ENCODE results near the gene SSBP3. TPM values are rescaled to one million over a fixed set of nuclear protein-coding genes. Genes with fewer than 3 reads are reported as not detected.

Gene SSBP3
- total RNA-seq, 1 experiment from 2014 or later: 15.0 TPM

- ChIA-PET CTCF (no interaction called here), POLR2A (ENCODE audit: unreplicated experiment) (no interaction called here)
- H3K79me2 ChIP-seq (ENCODE audit: low read length): no peaks in the 10 kb centered on the region
- DNase-seq (no peak), ATAC-seq (no peak)
- no peaks in the 10 kb centered on the region for H3F3A ChIP-seq (ENCODE audit: low read length, unreplicated experiment)
- H3K9me3 ChIP-seq (ENCODE audit: low read length): no peaks in the 10 kb centered on the region
- no peak overlapping the region for H2AFZ ChIP-seq (ENCODE audit: low read length)
- H3K9me2 ChIP-seq (replicated peaks; ENCODE audit: low read length): no peaks in the 10 kb centered on the region
- intact Hi-C loops (cut with micrococcal nuclease): no loop called here
- no peak overlapping the region for H3K27ac ChIP-seq (ENCODE audit: low read length)
- no peaks in the 10 kb centered on the region for H3K27me3 ChIP-seq (ENCODE audit: low read length)
- H3K36me3 ChIP-seq (ENCODE audit: low read depth, low read length): no peaks in the 10 kb centered on the region
- H4K20me1 ChIP-seq (ENCODE audit: low read length): no peaks in the 10 kb centered on the region
- H3K9ac ChIP-seq (ENCODE audit: low read length): no peak overlapping the region
- no peak overlapping the region for H3K4me2 ChIP-seq (ENCODE audit: low read length)
- no peak overlapping the region for H3K4me3 ChIP-seq (ENCODE audit: low read length)
- BruUV-seq (replicated peaks): no TSS peak
- TF ChIP-seq, protein P1, sequence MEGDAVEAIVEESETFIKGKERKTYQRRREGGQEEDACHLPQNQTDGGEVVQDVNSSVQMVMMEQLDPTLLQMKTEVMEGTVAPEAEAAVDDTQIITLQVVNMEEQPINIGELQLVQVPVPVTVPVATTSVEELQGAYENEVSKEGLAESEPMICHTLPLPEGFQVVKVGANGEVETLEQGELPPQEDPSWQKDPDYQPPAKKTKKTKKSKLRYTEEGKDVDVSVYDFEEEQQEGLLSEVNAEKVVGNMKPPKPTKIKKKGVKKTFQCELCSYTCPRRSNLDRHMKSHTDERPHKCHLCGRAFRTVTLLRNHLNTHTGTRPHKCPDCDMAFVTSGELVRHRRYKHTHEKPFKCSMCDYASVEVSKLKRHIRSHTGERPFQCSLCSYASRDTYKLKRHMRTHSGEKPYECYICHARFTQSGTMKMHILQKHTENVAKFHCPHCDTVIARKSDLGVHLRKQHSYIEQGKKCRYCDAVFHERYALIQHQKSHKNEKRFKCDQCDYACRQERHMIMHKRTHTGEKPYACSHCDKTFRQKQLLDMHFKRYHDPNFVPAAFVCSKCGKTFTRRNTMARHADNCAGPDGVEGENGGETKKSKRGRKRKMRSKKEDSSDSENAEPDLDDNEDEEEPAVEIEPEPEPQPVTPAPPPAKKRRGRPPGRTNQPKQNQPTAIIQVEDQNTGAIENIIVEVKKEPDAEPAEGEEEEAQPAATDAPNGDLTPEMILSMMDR (conservative IDR thresholded peaks at IDR 0.05; ENCODE audit: low read depth, low read length): no peak
- TF ChIP-seq EZH2 (IDR thresholded peaks at IDR 0.05; ENCODE audit: low read length, unreplicated experiment): no peak
- no peak for TF ChIP-seq EZH2phosphoT487 (IDR thresholded peaks at IDR 0.05; ENCODE audit: borderline replicate concordance, low read length)
- H3K4me1 ChIP-seq (ENCODE audit: insufficient read depth, low read length): peaks cover 17% of the 10 kb centered on the region
Observed at GRCh38 chr1:54372978-54373377, 33.2 kb downstream of the SSBP3 start.

DNA sequence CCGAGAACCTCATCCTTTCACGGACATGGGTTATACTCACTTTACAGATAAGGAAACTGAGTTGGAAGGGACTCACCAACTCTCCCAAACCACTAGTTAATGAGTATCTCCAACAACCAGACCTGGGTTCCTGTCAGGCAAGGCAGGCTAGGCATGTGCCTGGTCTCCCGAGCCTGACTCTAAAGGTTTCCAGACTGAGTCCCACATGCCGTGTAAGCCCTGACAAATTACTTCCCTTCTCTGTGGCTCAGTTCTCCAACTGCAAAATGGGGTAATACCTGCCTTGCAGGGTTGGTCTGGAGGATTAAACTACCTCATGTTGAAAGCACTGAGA is 34.3 kb downstream of the SSBP3 start:
- H3K4me3 ChIP-seq (ENCODE audit: low read length): no peak overlapping the region
- H3K27me3 ChIP-seq (ENCODE audit: low read length): no peaks in the 10 kb centered on the region
- H2AFZ ChIP-seq (ENCODE audit: low read length): no peak overlapping the region
- TF ChIP-seq, protein P1 (conservative IDR thresholded peaks at IDR 0.05; ENCODE audit: low read depth, low read length): no peak
- TF ChIP-seq EZH2 (IDR thresholded peaks at IDR 0.05; ENCODE audit: low read length, unreplicated experiment) (no peak), EZH2phosphoT487 (IDR thresholded peaks at IDR 0.05; ENCODE audit: borderline replicate concordance, low read length) (no peak)
- H3K27ac ChIP-seq (ENCODE audit: low read length): no peak overlapping the region
- intact Hi-C loops (cut with micrococcal nuclease): no loop called here
- POLR2A ChIA-PET (ENCODE audit: unreplicated experiment): no interaction called here
- H3F3A ChIP-seq (ENCODE audit: low read length, unreplicated experiment): no peaks in the 10 kb centered on the region
- CTCF ChIA-PET: no interaction called here
- H3K9me2 ChIP-seq (replicated peaks; ENCODE audit: low read length): no peaks in the 10 kb centered on the region
- H3K79me2 ChIP-seq (ENCODE audit: low read length): no peaks in the 10 kb centered on the region
- H4K20me1 ChIP-seq (ENCODE audit: low read length): no peaks in the 10 kb centered on the region
- no peaks in the 10 kb centered on the region for H3K36me3 ChIP-seq (ENCODE audit: low read depth, low read length)
- DNase-seq (no peak), ATAC-seq (no peak)
- no TSS peak for BruUV-seq (replicated peaks)
- no peak overlapping the region for H3K9ac ChIP-seq (ENCODE audit: low read length)
- no peaks in the 10 kb centered on the region for H3K9me3 ChIP-seq (ENCODE audit: low read length)
- H3K4me1 ChIP-seq (ENCODE audit: insufficient read depth, low read length): peaks cover 21% of the 10 kb centered on the region
- H3K4me2 ChIP-seq (ENCODE audit: low read length): no peak overlapping the region

DNA sequence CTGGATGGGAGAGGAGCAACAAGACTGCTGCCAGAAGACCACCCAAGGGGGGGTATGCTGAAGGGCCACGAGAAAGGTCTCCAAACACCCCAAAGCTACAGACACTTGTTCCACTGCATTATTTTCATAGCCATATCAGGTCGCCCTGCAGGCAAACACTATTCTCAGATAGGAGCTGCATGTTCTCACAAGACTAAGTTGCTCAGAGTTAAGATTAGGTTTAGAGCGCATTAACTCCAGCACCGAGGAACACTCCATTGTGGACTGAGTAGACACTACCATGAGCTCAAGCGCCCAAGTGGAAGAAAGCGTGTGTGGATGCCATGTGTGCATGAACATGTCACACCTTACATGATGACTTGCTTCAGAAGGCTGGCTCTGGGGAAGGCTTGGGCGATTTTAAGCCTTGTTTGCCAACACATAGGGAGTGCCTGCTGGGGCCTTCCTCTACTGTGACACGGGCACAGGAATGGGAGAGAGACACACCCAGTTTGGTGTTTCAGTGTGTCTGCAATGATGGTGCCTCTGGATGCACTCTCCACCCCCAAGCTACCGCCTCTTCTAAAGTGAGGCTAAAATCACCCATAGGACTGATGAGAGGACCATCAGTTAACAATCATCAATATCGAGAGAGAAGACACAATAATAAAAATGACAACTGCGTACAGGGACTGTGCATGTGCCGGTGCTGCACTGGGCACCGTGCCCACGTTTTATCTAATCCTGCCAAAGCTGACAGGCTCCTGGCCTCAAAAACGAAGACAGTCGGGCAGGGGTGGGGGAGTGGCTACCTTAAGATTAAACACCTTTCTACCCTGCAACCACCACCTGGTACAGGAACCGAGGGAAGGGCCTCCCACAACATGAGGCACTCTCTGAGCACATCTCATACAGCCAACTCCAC is 34.9 kb downstream of the SSBP3 start:
- Histone ChIP-seq H3K9me3 (ENCODE audit: low read length) (no peaks in the 10 kb centered on the region), H3K4me2 (ENCODE audit: low read length) (no peak overlapping the region), H3K4me1 (ENCODE audit: insufficient read depth, low read length) (peaks cover 16% of the 10 kb centered on the region), H4K20me1 (ENCODE audit: low read length) (no peaks in the 10 kb centered on the region), H3K79me2 (ENCODE audit: low read length) (no peaks in the 10 kb centered on the region), H3F3A (ENCODE audit: low read length, unreplicated experiment) (no peaks in the 10 kb centered on the region), H2AFZ (ENCODE audit: low read length) (no peak overlapping the region), H3K9ac (ENCODE audit: low read length) (no peak overlapping the region), H3K27ac (ENCODE audit: low read length) (no peak overlapping the region), H3K9me2 (replicated peaks; ENCODE audit: low read length) (no peaks in the 10 kb centered on the region), H3K27me3 (ENCODE audit: low read length) (no peaks in the 10 kb centered on the region), H3K36me3 (ENCODE audit: low read depth, low read length) (no peaks in the 10 kb centered on the region), H3K4me3 (ENCODE audit: low read length) (no peak overlapping the region)
- ChIA-PET POLR2A (ENCODE audit: unreplicated experiment) (no interaction called here), CTCF (no interaction called here)
- DNase-seq: no peak
- intact Hi-C loops (cut with micrococcal nuclease): no loop called here
- no peak for ATAC-seq
- TF ChIP-seq, protein P1 (conservative IDR thresholded peaks at IDR 0.05; ENCODE audit: low read depth, low read length): no peak
- no peak for TF ChIP-seq EZH2 (IDR thresholded peaks at IDR 0.05; ENCODE audit: low read length, unreplicated experiment)
- no peak for TF ChIP-seq EZH2phosphoT487 (IDR thresholded peaks at IDR 0.05; ENCODE audit: borderline replicate concordance, low read length)
- BruUV-seq (replicated peaks): no TSS peak
